NCI-H446 (cell line): ENCODE measurements around the gene PLEKHG4B.
A peak's percentile ranks its signal among the peaks of the same experiment; 100 is the strongest.
"Not testable (repeated sequence)": the region's sequence is repeated elsewhere in the genome, so short reads cannot be mapped to it uniquely, and the experiment has no call there.

Source experiments
- DNase-seq, 2 experiments: peaks; one replicate each; lab custom pipeline; 2025; lab: John Stamatoyannopoulos, UW

Gene PLEKHG4B, protein sequence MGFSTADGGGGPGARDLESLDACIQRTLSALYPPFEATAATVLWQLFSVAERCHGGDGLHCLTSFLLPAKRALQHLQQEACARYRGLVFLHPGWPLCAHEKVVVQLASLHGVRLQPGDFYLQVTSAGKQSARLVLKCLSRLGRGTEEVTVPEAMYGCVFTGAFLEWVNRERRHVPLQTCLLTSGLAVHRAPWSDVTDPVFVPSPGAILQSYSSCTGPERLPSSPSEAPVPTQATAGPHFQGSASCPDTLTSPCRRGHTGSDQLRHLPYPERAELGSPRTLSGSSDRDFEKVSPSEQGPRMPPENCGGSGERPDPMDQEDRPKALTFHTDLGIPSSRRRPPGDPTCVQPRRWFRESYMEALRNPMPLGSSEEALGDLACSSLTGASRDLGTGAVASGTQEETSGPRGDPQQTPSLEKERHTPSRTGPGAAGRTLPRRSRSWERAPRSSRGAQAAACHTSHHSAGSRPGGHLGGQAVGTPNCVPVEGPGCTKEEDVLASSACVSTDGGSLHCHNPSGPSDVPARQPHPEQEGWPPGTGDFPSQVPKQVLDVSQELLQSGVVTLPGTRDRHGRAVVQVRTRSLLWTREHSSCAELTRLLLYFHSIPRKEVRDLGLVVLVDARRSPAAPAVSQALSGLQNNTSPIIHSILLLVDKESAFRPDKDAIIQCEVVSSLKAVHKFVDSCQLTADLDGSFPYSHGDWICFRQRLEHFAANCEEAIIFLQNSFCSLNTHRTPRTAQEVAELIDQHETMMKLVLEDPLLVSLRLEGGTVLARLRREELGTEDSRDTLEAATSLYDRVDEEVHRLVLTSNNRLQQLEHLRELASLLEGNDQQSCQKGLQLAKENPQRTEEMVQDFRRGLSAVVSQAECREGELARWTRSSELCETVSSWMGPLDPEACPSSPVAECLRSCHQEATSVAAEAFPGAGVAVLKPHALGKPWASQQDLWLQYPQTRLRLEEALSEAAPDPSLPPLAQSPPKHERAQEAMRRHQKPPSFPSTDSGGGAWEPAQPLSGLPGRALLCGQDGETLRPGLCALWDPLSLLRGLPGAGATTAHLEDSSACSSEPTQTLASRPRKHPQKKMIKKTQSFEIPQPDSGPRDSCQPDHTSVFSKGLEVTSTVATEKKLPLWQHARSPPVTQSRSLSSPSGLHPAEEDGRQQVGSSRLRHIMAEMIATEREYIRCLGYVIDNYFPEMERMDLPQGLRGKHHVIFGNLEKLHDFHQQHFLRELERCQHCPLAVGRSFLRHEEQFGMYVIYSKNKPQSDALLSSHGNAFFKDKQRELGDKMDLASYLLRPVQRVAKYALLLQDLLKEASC (N-terminal part only)

GRCh38 chr5:91556-92263 is at the start of gene PLEKHG4B:
PLEKHG4B (plus strand) TSS chr5:92168; CDS start chr5:92232, 64 bp downstream.
- DNase-seq, result peak; percentile 47 to 82

- DNase-seq, result no peak
Observed at GRCh38 chr5:42250-42649, 49.7 kb upstream of the PLEKHG4B start.

DNA sequence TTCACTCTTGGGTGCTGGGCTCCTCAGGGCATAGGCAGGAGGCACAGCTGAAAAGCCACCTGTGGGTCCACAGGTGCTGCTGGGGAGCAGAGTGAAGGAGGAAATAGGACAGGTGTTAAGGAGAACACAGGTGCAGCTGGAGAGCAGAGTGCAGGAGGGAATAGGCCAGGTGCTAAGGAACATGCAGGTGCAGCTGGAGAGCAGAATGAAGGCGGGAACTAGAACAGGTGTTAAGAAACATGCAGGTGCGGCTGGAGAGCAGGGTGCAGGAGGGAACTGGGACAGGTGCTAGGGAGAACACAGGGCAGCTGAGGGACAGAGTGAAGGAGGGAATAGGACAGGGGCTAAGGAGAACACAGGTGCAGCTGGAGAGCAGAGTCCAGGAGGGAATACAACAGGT is 43.8 kb upstream of the PLEKHG4B start:
- no peak for DNase-seq

DNA sequence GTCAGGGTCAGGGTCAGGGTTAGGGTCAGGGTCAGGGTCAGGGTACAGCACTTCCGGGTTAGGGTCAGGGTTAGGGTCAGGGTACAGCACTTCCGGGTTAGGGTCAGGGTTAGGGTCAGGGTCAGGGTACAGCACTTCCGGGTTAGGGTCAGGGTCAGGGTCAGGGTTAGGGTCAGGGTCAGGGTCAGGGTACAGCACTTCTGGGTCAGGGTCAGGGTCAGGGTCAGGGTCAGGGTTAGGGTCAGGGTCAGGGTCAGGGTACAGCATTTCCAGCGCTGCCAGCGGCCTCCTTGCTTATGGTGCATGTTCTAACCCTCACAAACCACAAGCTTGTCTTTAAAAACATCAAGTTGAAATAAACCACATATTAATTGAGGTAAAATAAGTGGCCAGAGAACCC is 42.4 kb upstream of the PLEKHG4B start:
- DNase-seq, result not testable (repeated sequence)

DNA sequence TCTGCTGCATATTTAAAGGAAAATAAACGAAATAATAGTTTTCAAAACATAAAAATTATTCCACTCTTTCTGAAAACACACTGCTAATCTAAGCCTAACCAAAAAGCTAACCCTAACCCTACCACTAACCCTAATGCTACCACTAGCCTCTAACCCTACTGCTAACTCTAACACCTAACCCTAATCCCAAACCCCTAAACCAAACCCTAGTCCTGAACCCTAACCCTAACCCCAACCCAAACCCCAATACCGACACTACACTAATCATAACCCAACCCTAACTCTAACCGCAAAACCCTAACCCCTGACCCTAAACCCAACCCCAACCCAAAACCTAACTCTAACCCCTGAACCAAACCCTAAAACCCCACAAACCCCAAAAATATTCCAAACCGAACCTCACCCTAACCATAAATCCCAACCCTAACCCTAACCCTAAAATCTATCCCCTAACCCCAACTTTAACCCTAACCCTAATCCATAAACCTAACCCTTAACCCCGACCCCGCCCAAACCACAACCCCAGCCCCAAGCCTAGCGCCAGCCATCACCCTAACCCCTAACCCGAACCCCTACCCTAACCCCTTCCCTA is 41.9 kb upstream of the PLEKHG4B start:
- no peak for DNase-seq

- DNase-seq, result no peak
Observed at GRCh38 chr5:50724-51499, 41.1 kb upstream of the PLEKHG4B start.

DNA sequence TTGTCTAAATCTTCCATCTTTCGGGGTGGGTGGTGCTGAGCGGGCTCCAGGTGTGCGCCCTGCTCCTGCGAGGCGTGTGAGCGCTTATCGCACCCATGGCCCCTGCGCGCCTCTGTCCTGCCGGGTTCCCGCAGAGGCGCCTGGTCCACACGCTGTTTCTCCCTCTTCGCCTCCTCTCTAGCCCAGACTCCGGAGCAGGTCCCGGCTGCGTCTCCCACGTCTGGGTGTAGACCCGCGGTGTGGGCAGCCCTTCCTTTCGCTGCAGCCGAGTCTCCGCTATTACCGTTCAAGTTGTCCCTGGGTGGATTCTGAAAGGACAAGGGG is 40.5 kb upstream of the PLEKHG4B start:
- DNase-seq, result no peak

DNA sequence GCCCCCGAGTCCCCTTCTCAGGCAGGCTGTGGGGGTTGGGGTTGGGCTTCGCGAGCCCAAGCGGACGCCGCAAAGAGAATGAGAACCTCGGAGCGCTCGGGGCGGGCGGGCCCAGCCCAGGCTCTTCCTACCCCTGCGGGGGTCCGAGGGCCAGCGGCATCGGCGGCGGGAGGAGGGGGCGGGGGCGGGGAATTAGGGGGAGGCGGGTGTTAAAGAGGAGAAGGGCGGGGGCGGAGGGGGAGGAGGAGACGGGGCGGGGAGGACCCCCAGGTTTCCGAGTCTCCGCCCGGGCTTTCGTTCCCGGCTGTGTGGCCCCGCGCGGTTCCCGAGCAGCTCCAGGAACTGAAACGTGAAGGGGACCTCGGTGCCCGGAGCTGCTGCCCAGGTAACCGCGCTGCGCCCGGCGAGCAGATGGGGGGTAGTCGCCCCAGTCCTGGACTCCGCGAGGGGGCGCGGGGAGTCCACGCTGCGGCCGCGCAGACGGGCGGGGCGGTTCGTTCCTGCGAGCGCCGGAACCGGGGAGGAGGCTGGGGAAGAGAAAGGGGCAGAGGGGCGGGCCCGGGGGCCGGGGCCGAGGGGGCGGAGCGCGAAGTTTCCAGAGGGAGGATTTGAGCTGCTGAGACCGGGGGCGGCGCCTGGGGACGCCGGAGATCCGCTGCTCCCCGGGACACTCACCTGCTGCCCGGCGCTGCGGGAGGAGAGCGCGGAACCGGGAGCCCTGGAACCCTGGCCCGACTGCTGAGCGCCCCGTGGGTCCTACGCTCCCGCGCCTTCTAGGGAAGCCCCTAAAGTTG is 38.4 kb upstream of the PLEKHG4B start:
- DNase-seq, result peak in 1 of 2 experiments; percentile 60

DNA sequence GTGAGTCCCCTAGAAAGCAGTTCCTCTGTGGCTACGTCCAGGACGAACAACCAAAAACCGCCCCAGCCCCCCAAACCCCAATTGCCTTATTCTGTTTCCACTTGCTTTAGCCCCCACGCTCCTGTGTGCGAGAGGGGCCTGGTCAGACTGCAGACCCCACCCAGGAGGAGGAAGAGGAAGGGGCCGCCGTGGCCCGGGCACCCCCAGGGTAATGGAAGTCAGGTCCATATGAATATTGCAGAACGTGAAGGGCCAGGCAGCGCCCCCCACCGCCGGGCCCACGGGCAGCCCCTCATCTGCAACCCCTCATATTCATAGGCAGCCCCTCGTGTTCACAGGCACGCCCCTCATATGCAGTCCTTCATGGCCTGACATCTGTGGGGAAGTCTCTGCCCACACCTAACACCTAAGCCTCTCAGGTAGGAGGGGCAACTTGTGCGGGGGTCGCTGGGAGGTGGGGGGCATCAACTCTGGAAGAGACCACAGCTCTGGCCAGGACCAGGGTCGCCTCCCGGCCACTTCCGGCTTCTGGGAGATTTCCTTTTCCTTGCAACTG is 37.7 kb upstream of the PLEKHG4B start:
- DNase-seq, result no peak

DNA sequence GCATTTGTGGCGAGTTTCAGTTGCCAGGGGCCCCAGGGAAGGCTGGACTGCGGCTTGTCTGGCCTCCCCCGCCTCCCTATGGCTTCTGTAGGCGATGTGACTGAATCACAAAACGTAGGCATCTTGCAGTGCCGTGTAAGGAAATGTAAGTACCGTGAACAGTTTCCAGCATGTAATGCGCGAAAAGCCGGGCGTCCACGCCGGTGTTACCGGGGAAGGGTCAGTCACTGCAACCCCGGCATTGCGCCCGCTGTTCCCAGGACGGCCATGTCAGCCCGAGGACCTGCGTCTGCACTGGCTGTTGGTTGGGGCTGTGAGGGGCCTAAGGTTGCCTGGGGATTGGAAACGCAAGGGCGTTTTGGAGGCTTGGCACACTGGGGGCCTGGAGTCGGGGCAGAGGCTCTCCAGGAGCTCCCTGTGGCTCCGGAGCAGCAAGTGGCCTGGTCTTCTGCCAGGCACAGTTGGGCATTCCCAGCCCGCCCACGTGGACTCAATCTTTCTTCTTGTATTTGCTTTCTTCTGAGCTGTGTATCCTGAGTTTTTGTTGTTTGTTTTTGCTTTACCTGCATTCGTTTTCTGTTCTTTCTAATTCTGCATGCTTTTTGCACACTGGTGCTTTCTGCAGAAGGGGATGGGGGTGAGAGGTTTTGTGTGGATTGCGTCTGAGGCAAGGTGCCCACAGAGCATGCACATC is 36.9 kb upstream of the PLEKHG4B start:
- no peak for DNase-seq

- no peak for DNase-seq
Observed at GRCh38 chr5:56561-57290, 35.2 kb upstream of the PLEKHG4B start.

- DNase-seq, result not testable (repeated sequence)
Observed at GRCh38 chr5:60250-60649, 31.7 kb upstream of the PLEKHG4B start.

DNA sequence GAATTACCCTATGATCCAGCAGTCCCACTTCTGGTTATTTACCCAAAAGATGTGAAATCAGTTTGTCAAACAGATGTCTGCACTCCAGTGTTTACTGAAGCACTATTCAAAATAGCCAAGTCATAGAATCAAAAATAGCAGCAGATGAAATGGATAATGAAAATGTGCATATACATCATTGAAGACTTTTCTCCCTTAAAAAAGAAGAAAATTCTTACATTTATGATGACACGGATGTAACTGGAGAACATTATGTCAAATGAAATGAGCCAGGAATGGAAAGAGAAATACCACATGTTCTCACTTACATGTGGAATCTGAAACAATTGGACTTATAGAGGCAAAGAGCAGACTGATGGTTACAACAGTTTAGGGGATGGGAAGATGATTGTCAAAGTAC is 21.5 kb upstream of the PLEKHG4B start:
- DNase-seq, result no peak

DNA sequence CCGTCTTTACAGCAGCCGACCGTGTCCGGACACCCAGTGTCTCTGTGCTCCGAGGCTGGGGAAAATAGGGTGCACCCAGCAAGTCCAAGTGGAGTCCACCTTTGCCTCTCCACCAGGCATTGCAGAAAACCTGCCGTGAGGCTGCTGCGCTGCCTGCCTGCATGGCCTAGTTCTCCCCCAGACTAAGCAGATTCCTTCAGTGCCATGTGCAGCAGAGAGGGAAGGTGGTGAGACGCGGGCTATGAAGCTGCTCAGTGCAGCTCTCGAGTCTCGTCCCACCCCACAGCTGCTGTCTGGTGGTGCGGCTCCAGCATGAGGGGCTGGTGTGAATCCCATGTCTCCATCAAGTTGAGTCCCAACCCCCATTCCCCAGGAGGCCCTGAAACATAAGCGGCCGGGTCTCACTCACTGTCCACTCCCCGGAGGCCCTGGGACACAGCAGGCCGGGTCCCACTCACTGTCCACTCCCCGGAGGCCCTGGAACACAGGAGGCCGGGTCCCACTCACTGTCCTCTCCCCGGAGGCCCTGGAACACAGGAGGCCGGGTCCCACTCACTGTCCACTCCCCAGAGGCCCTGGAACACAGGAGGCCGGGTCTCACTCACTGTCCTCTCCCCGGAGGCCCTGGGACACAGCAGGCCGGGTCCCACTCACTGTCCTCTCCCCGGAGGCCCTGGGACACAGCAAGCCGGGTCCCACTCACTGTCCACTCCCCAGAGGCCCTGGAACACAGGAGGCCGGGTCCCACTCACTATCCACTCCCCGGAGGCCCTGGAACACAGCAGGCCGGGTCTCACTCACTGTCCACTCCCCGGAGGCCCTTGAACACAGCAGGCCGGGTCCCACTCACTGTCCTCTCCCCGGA is 19.4 kb upstream of the PLEKHG4B start:
- not testable (repeated sequence) for DNase-seq

DNA sequence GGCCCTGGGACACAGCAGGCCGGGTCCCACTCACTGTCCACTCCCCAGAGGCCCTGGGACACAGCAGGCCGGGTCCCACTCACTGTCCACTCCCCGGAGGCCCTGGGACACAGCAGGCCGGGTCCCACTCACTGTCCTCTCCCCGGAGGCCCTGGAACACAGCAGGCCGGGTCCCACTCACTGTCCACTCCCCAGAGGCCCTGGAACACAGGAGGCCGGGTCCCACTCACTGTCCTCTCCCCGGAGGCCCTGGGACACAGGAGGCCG is 18.9 kb upstream of the PLEKHG4B start:
- not testable (repeated sequence) for DNase-seq

DNA sequence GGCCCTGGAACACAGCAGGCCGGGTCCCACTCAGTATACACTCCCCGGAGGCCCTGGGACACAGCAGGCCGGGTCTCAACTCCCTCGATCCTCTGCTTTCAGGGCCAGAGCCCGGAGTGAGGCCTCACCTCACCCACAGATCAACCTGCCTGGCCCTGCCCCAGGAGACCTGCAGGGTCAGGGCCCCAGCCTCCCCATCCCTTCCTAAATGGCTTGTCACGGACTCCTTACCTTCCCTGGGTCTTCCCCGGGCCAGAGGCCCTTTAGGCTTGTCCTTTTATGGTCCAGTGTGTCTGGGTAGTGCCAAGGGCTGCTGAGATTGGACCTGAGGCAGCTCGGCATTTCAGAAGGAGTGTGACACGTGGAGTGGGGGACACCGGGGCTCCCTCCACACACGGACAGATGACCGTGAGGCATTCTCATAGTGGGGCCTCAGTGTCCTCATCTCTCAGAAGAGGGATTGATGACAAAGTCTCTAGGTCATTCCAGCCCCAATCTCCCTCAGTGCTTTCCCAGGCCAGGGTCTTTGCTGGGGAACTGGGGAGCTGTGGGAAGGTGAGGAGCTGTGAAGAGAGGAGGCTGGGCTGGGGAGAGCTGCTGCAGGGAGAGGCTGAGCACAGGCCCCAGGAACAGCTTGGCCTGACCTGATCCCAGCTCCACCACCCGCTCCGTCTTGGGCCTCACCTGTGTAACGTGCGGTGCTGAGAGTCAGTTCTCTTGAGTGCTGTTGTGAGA is 18.0 kb upstream of the PLEKHG4B start:
- DNase-seq, result no peak
